ENCODE results near the gene PLXNA3.

GRCh38 chrX:154411981-154412340, 46.1 kb upstream of the PLXNA3 start:
- no peak; the same call in 1 of the 2 replicates for TF ChIP-seq POLR2AphosphoS5 (IDR thresholded peaks at IDR 0.05; ENCODE audit: borderline replicate concordance, low read depth, low read length)
- TF ChIP-seq EZH2 (IDR thresholded peaks at IDR 0.05): no peak

Data from SK-N-MC (cell line).